Suprapubic skin (tissue), 4 donors: Measurements from ENCODE around the gene GRIK3. TPM values are rescaled to one million over a fixed set of nuclear protein-coding genes. Genes with fewer than 3 reads are reported as not detected.

Source experiments
- DNase-seq, 2 donors: peaks; one replicate each; pipeline ENCODE4 v3.0.0-alpha.2; 2019; ENCODE audit warnings: low spot score in 2 of 2
- H3K27ac ChIP-seq: fragments of 200-600 bp; sonication (generic); one replicate; pipeline ENCODE4 v1.5.1; 2019
- H3K27me3 ChIP-seq: fragments of 200-600 bp; sonication (generic); one replicate; pipeline ENCODE4 v1.5.1; 2019
- H3K36me3 ChIP-seq: fragments of 200-600 bp; sonication (generic); one replicate; pipeline ENCODE4 v1.5.1; 2019
- H3K4me1 ChIP-seq: fragments of 200-600 bp; sonication (generic); one replicate; pipeline ENCODE4 v1.5.1; 2019
- H3K4me3 ChIP-seq: fragments of 200-600 bp; sonication (generic); one replicate; pipeline ENCODE4 v1.5.1; 2019; ENCODE audit warnings: mild to moderate bottlenecking
- H3K9me3 ChIP-seq: fragments of 200-600 bp; sonication (generic); one replicate; pipeline ENCODE4 v1.5.1; 2019
- EP300 ChIP-seq: sonication (generic); formaldehyde crosslinking; IDR thresholded peaks from one replicate; pipeline ENCODE4 v1.6.1; 2017; ENCODE audit warnings: antibody characterized with exemption
- POLR2A ChIP-seq, 2 donors: fragments of 450-650 bp; IDR thresholded peaks; one replicate each; pipeline ENCODE4 v1.6.1; 2017; ENCODE audit warnings: antibody characterized with exemption in 2 of 2, mild to moderate bottlenecking in 2 of 2, moderate library complexity in 2 of 2
- POLR2AphosphoS5 ChIP-seq, 3 donors: sonication (generic); formaldehyde crosslinking; IDR thresholded peaks; one replicate each; pipeline ENCODE4 v1.6.1; 2017; ENCODE audit warnings: antibody characterized with exemption in 3 of 3
- WGBS: methylation state at CpG from one replicate; pipeline ENCODE4 v1.1.5; 2018; 5-methylcytosine and 5-hydroxymethylcytosine counted together
- total RNA-seq, 4 donors: library from RNA; depleted of rRNA; stranded (reverse); fragments of >200 nt; gene quantifications; one replicate each; pipeline ENCODE4 v1.1.0, GENCODE V29; 2016
- TF ChIP-seq, protein P1 (sequence below), 2 donors: fragments of 200-600 bp in 1 of 2; fragments of 450-650 bp in 1 of 2; sonication (generic) in 1 of 2; IDR thresholded peaks; one replicate each; pipeline ENCODE4 v1.5.1; 2016 to 2019; ENCODE audit warnings: antibody characterized with exemption in 2 of 2, mild to moderate bottlenecking in 1 of 2, moderate library complexity in 1 of 2

GRIK3 gene
- total RNA-seq, 4 donors from 2014 or later = 0.18 to 0.64 (median 0.37) TPM

DNA sequence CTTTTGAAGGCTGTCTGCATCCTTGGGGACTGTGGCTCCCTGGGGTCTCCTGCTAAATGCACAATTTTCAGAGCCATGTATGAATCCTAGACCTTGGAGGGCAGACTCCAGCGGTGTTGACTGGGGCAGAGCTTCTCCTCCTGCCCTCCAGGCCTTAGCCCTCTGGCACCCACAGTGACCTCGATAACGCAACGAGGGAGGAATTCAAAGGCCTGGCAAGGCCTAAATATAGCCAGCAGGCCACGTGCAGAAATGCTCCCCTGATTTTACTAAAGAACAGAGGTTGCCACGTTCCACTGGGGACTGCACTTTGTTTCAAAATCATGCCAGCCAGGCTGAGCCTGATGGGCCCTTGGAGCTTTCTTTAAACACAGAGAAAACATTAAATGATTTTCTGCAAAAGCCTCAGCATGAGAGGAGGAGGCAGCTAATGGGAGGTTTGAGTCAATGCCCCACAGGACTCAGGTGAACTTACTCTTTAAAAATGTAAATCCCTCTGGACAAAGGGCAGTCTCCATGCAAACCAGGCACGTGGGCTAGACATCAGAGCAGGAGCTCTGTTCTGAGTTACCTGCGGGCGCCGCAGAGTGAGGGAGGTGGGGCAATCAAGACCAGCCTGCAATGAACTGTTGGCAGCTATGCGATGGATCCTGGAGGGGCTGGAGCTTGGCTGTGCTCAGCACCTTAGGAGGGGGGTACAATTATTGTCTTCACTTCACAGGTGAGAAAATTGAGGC, 28.0 kb downstream of the GRIK3 start:
- no peak for DNase-seq
- Histone ChIP-seq H3K4me1 (no peaks in the 10 kb centered on the region), H3K4me3 (no peak overlapping the region), H3K27ac (no peak overlapping the region), H3K36me3 (no peaks in the 10 kb centered on the region), H3K27me3 (peaks cover 9% of the 10 kb centered on the region), H3K9me3 (no peaks in the 10 kb centered on the region)
- TF ChIP-seq EP300 (no peak), POLR2AphosphoS5 (IDR thresholded peaks at IDR 0.05) (no peak), POLR2A (IDR thresholded peaks at IDR 0.05) (no peak)
- TF ChIP-seq, protein P1, sequence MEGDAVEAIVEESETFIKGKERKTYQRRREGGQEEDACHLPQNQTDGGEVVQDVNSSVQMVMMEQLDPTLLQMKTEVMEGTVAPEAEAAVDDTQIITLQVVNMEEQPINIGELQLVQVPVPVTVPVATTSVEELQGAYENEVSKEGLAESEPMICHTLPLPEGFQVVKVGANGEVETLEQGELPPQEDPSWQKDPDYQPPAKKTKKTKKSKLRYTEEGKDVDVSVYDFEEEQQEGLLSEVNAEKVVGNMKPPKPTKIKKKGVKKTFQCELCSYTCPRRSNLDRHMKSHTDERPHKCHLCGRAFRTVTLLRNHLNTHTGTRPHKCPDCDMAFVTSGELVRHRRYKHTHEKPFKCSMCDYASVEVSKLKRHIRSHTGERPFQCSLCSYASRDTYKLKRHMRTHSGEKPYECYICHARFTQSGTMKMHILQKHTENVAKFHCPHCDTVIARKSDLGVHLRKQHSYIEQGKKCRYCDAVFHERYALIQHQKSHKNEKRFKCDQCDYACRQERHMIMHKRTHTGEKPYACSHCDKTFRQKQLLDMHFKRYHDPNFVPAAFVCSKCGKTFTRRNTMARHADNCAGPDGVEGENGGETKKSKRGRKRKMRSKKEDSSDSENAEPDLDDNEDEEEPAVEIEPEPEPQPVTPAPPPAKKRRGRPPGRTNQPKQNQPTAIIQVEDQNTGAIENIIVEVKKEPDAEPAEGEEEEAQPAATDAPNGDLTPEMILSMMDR (IDR thresholded peaks at IDR 0.05) = no peak
- WGBS = 66% methylated on average over 11 of the region's 11 CpGs

DNA sequence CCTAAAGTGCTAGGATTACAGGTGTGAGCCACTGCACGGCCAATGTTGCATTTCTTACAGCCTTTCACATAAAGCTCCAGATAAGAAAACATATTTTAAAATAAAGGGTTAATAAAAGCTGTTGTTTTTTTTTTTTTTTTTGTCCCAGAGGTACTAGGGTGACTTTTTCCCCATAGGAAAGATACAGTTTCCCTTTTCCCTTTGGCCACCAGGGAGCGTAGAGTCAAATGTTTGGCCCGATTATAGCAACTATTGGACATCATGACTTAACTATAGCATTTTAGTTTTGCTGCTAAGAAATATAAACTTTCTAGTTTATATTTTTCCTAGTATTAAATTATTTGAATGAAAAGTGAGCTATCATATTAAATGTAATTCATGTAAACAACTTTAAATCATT, 31.4 kb downstream of the GRIK3 start:
- Histone ChIP-seq H3K4me1 (no peaks in the 10 kb centered on the region), H3K27me3 (peaks cover 18% of the 10 kb centered on the region), H3K36me3 (no peaks in the 10 kb centered on the region), H3K4me3 (no peak overlapping the region), H3K27ac (no peak overlapping the region), H3K9me3 (no peaks in the 10 kb centered on the region)
- TF ChIP-seq EP300 (no peak), POLR2AphosphoS5 (IDR thresholded peaks at IDR 0.05) (no peak), POLR2A (IDR thresholded peaks at IDR 0.05) (no peak)
- TF ChIP-seq, protein P1 (IDR thresholded peaks at IDR 0.05) = no peak
- 86% methylated on average over 3 of the region's 3 CpGs for WGBS
- DNase-seq = no peak

DNA sequence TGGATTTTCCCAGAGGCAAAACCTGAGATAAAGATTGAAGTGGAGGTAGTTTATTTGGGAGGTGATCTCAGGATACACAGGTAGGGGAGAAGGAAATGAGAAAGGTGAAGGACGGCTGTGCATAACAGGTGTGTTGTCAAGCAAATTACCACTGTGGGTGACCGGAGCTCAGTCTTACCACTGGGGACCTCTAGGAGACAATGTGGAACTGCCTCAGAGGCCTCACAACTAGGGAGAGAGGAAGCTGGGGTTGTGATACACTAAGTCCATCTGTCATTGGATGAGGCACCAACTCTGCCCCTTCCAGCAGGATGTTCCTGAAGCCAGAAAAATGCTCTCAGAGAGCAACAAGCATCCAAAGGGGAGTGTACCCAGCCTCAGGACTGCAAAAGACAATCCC, 32.6 kb downstream of the GRIK3 start:
- Histone ChIP-seq H3K4me1 (no peaks in the 10 kb centered on the region), H3K27me3 (peaks cover 22% of the 10 kb centered on the region), H3K9me3 (no peaks in the 10 kb centered on the region), H3K27ac (no peak overlapping the region), H3K4me3 (no peak overlapping the region), H3K36me3 (no peaks in the 10 kb centered on the region)
- 34% methylated on average over 2 of the region's 2 CpGs for WGBS
- TF ChIP-seq POLR2A (IDR thresholded peaks at IDR 0.05) (no peak), EP300 (no peak)
- TF ChIP-seq, protein P1 (IDR thresholded peaks at IDR 0.05) = no peak
- no peak for DNase-seq

DNA sequence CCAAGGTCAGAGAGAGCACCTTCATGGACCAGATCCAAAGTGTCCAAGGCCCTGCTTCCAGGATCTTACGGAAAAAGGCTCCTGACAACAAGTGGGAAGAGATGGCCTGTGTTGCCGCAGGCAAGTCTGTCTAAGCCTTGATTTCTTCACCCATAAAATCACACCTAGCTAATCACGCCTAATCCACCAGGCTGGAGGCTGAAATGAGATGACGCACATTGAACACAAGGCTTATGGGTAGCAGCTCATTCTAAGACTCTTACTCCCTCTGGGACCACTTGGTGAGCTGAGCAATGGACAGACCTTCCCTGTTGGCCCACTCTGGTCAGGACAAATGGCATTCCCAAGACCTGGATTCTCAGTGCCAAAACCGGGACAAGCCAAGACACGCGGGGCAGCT, 38.2 kb downstream of the GRIK3 start:
- Histone ChIP-seq H3K36me3 (no peaks in the 10 kb centered on the region), H3K9me3 (no peaks in the 10 kb centered on the region), H3K4me3 (no peak overlapping the region), H3K4me1 (no peaks in the 10 kb centered on the region), H3K27me3 (peaks cover 38% of the 10 kb centered on the region), H3K27ac (no peak overlapping the region)
- no peak for DNase-seq
- no peak for TF ChIP-seq EP300
- TF ChIP-seq, protein P1 (IDR thresholded peaks at IDR 0.05) = no peak
- TF ChIP-seq POLR2AphosphoS5 (IDR thresholded peaks at IDR 0.05) = no peak
- TF ChIP-seq POLR2A (IDR thresholded peaks at IDR 0.05) = no peak
- 91% methylated on average over 7 of the region's 7 CpGs for WGBS

DNA sequence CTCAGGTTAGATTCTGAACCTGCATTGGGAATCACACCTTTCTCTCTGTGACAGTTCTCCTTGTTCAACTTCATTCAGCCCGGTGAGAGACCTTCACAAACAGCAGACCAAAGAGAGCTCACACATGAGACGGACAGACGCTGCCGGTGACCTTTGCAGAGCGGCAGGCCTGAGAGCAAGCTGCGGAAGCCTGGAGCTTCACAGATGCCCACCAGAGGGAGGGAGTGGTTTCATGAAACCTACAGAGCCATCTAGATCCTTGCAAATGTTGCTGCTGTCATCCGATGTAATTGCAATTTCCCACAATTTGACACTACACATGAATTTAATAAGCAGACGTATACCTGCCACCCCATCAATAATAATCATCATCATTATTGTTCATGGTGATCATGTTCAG, 39.4 kb downstream of the GRIK3 start:
- no peaks in the 10 kb centered on the region for H3K9me3 ChIP-seq
- H3K27ac ChIP-seq = no peak overlapping the region
- WGBS = 68% methylated on average over 8 of the region's 8 CpGs
- no peak overlapping the region for H3K4me3 ChIP-seq
- TF ChIP-seq POLR2AphosphoS5 (IDR thresholded peaks at IDR 0.05) (no peak), POLR2A (IDR thresholded peaks at IDR 0.05) (no peak), EP300 (no peak)
- TF ChIP-seq, protein P1 (IDR thresholded peaks at IDR 0.05) = no peak
- no peaks in the 10 kb centered on the region for H3K36me3 ChIP-seq
- DNase-seq = no peak
- no peaks in the 10 kb centered on the region for H3K4me1 ChIP-seq
- peaks cover 38% of the 10 kb centered on the region for H3K27me3 ChIP-seq
